ENCODE results near the gene ABCA1.
"Not testable (repeated sequence)": the region's sequence is repeated elsewhere in the genome, so short reads cannot be mapped to it uniquely, and the experiment has no call there.

Gene ABCA1

GRCh38 chr9:104868687-104869404 is 59.1 kb downstream of the ABCA1 start:
- DNase-seq (ENCODE audit: low read depth), result peak; percentile 62

GRCh38 chr9:104868303-104868686 is 59.7 kb downstream of the ABCA1 start:
- no peak for DNase-seq (ENCODE audit: low read depth)

- DNase-seq (ENCODE audit: low read depth), result no peak
These were observed 61.8 kb downstream of the ABCA1 start for GRCh38 chr9:104866191-104866590.

- DNase-seq (ENCODE audit: low read depth), result peak; percentile 74
These were observed 63.3 kb downstream of the ABCA1 start for GRCh38 chr9:104864675-104865104.

GRCh38 chr9:104863180-104863883 is 64.6 kb downstream of the ABCA1 start:
- peak; percentile 81 for DNase-seq (ENCODE audit: low read depth)

- no peak for DNase-seq (ENCODE audit: low read depth)
These were observed 66.6 kb downstream of the ABCA1 start for GRCh38 chr9:104861397-104861796.

- DNase-seq (ENCODE audit: low read depth), result no peak
These were observed 67.7 kb downstream of the ABCA1 start for GRCh38 chr9:104860263-104860662.

GRCh38 chr9:104858846-104859245 is 69.1 kb downstream of the ABCA1 start:
- no peak for DNase-seq (ENCODE audit: low read depth)

GRCh38 chr9:104858271-104858670 is 69.7 kb downstream of the ABCA1 start:
- peak; percentile 70 for DNase-seq (ENCODE audit: low read depth)

GRCh38 chr9:104856413-104856941 is 71.5 kb downstream of the ABCA1 start:
- no peak for DNase-seq (ENCODE audit: low read depth)

- DNase-seq (ENCODE audit: low read depth), result no peak
These were observed 72.1 kb downstream of the ABCA1 start for GRCh38 chr9:104855807-104856206.

- not testable (repeated sequence) for DNase-seq (ENCODE audit: low read depth)
These were observed 72.7 kb downstream of the ABCA1 start for GRCh38 chr9:104855258-104855657.

GRCh38 chr9:104854613-104855012 is 73.3 kb downstream of the ABCA1 start:
- DNase-seq (ENCODE audit: low read depth), result no peak

- no peak for DNase-seq (ENCODE audit: low read depth)
These were observed 74.3 kb downstream of the ABCA1 start for GRCh38 chr9:104853683-104854082.

- DNase-seq (ENCODE audit: low read depth), result no peak
These were observed 74.8 kb downstream of the ABCA1 start for GRCh38 chr9:104853159-104853558.

GRCh38 chr9:104851546-104851920 is 76.4 kb downstream of the ABCA1 start:
- no peak for DNase-seq (ENCODE audit: low read depth)

- DNase-seq (ENCODE audit: low read depth), result no peak
These were observed 77.0 kb downstream of the ABCA1 start for GRCh38 chr9:104850786-104851545.

- DNase-seq (ENCODE audit: low read depth), result no peak
These were observed 78.9 kb downstream of the ABCA1 start for GRCh38 chr9:104849023-104849422.

- DNase-seq (ENCODE audit: low read depth), result no peak
These were observed 83.2 kb downstream of the ABCA1 start for GRCh38 chr9:104844710-104845109.

GRCh38 chr9:104843644-104844240 is 84.2 kb downstream of the ABCA1 start:
- peak; percentile 54 for DNase-seq (ENCODE audit: low read depth)

GRCh38 chr9:104842698-104843097 is 85.3 kb downstream of the ABCA1 start:
- no peak for DNase-seq (ENCODE audit: low read depth)

- no peak for DNase-seq (ENCODE audit: low read depth)
These were observed 86.3 kb downstream of the ABCA1 start for GRCh38 chr9:104841601-104842141.

All from fibroblast of the conjunctiva (primary cell).